Measurements from ENCODE around the gene GRIK3. TPM values are rescaled to one million over a fixed set of nuclear protein-coding genes. Genes with fewer than 3 reads are reported as not detected.

GRIK3 gene
- polyA plus RNA-seq, 1 donor (not counting 4 experiments of a cell fraction or from before 2014, with no cell fraction given), result not detected

DNA sequence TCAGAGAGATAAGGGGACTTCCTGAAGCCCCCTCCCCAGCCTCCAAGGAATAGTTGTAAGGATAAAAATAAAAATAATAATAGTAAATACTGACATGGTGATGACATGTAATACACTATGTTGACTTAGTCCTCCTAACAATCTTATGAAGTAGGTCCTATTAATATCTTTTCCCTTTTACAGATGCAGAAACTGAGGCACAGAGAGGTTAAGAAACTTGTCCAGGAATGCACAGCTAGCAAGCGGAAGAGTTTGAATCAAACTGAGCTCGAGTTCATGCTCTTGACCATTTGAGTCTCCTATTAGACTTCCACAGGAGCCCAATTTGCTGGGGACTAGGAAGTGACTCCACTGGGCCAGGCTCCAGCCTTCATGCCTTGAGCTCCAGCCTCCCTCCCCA lies 194.8 kb downstream of the GRIK3 start:
- Histone ChIP-seq H3K27me3 (ENCODE audit: control insufficient read depth, extremely low read depth, insufficient read depth, low read length) (no peaks in the 10 kb centered on the region), H2AFZ (ENCODE audit: control insufficient read depth, low read length) (no peak overlapping the region), H3K36me3 (ENCODE audit: control insufficient read depth in 2 of 2, extremely low read depth in 1 of 2, insufficient read depth in 2 of 2, low read length in 2 of 2) (no peaks in the 10 kb centered on the region), H3K9me1 (ENCODE audit: control insufficient read depth, extremely low read depth, insufficient read depth, low read length) (no peaks in the 10 kb centered on the region), H3K27ac (ENCODE audit: control insufficient read depth, insufficient read depth, low read length) (no peak overlapping the region), H3K9me3 (ENCODE audit: control insufficient read depth, low read depth, low read length) (no peaks in the 10 kb centered on the region), H3K4me3 (ENCODE audit: control insufficient read depth in 2 of 3, extremely low read depth in 1 of 3, insufficient read depth in 2 of 3, low read depth in 1 of 3, low read length in 3 of 3) (no peak overlapping the region), H3K9ac (ENCODE audit: control insufficient read depth, extremely low read depth, insufficient read depth, low read length) (no peak overlapping the region), H4K20me1 (ENCODE audit: control insufficient read depth, extremely low read depth, insufficient read depth, low read length) (no peaks in the 10 kb centered on the region), H3K79me2 (ENCODE audit: control insufficient read depth, insufficient read depth, low read length) (no peaks in the 10 kb centered on the region), H3K4me2 (ENCODE audit: control insufficient read depth, extremely low read depth, insufficient read depth, low read depth, low read length) (no peak overlapping the region), H3K4me1 (ENCODE audit: control insufficient read depth, extremely low read depth, insufficient read depth, low read length) (no peaks in the 10 kb centered on the region)
- no peak for DNase-seq (ENCODE audit: low read depth, low spot score)
- no peak for FAIRE-seq
- TF ChIP-seq, protein P1, sequence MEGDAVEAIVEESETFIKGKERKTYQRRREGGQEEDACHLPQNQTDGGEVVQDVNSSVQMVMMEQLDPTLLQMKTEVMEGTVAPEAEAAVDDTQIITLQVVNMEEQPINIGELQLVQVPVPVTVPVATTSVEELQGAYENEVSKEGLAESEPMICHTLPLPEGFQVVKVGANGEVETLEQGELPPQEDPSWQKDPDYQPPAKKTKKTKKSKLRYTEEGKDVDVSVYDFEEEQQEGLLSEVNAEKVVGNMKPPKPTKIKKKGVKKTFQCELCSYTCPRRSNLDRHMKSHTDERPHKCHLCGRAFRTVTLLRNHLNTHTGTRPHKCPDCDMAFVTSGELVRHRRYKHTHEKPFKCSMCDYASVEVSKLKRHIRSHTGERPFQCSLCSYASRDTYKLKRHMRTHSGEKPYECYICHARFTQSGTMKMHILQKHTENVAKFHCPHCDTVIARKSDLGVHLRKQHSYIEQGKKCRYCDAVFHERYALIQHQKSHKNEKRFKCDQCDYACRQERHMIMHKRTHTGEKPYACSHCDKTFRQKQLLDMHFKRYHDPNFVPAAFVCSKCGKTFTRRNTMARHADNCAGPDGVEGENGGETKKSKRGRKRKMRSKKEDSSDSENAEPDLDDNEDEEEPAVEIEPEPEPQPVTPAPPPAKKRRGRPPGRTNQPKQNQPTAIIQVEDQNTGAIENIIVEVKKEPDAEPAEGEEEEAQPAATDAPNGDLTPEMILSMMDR (optimal IDR thresholded peaks at IDR 0.05 in 1 of 3, IDR thresholded peaks at IDR 0.05 in 1 of 3, conservative IDR thresholded peaks at IDR 0.05 in 1 of 3; ENCODE audit: extremely low read depth in 1 of 3, insufficient read depth in 2 of 3, low read length in 3 of 3), result no peak
- no peak for TF ChIP-seq EZH2 (IDR thresholded peaks at IDR 0.05; ENCODE audit: low read length)
- dilution Hi-C loops (cut with MboI; ENCODE audit: extremely low pct_ligation_motif_present, low sequenced_read_pairs), result no loop called here

DNA sequence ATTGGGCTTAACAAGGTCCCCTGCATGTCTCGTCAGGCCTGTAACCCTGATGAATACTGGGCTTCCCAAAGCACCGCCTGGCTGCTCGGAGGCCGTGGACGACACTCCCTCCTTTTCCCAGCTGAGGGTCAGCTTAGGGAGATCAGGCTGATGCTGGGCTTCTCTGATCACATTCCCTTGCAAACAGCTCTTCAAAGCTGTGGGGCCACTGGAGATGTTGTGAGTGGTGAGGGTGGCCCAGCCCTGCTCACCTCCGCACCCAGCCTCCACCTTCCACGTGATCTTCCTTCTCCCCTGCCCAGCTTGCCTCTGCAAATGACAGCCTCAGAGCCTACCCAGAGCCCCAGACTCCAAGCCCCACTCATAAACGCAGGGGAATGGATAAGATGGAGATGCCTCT lies 195.4 kb downstream of the GRIK3 start:
- Histone ChIP-seq H3K27me3 (ENCODE audit: control insufficient read depth, extremely low read depth, insufficient read depth, low read length) (no peaks in the 10 kb centered on the region), H3K79me2 (ENCODE audit: control insufficient read depth, insufficient read depth, low read length) (no peaks in the 10 kb centered on the region), H3K4me1 (ENCODE audit: control insufficient read depth, extremely low read depth, insufficient read depth, low read length) (no peaks in the 10 kb centered on the region), H3K4me3 (ENCODE audit: control insufficient read depth in 2 of 3, extremely low read depth in 1 of 3, insufficient read depth in 2 of 3, low read depth in 1 of 3, low read length in 3 of 3) (no peak overlapping the region), H3K9me1 (ENCODE audit: control insufficient read depth, extremely low read depth, insufficient read depth, low read length) (no peaks in the 10 kb centered on the region), H3K36me3 (ENCODE audit: control insufficient read depth in 2 of 2, extremely low read depth in 1 of 2, insufficient read depth in 2 of 2, low read length in 2 of 2) (no peaks in the 10 kb centered on the region), H3K9ac (ENCODE audit: control insufficient read depth, extremely low read depth, insufficient read depth, low read length) (no peak overlapping the region), H3K9me3 (ENCODE audit: control insufficient read depth, low read depth, low read length) (no peaks in the 10 kb centered on the region), H3K27ac (ENCODE audit: control insufficient read depth, insufficient read depth, low read length) (no peak overlapping the region), H4K20me1 (ENCODE audit: control insufficient read depth, extremely low read depth, insufficient read depth, low read length) (no peaks in the 10 kb centered on the region), H3K4me2 (ENCODE audit: control insufficient read depth, extremely low read depth, insufficient read depth, low read depth, low read length) (no peak overlapping the region), H2AFZ (ENCODE audit: control insufficient read depth, low read length) (no peak overlapping the region)
- no peak for FAIRE-seq
- dilution Hi-C loops (cut with MboI; ENCODE audit: extremely low pct_ligation_motif_present, low sequenced_read_pairs), result no loop called here
- TF ChIP-seq EZH2 (IDR thresholded peaks at IDR 0.05; ENCODE audit: low read length), result no peak
- TF ChIP-seq, protein P1 (optimal IDR thresholded peaks at IDR 0.05 in 1 of 3, IDR thresholded peaks at IDR 0.05 in 1 of 3, conservative IDR thresholded peaks at IDR 0.05 in 1 of 3; ENCODE audit: extremely low read depth in 1 of 3, insufficient read depth in 2 of 3, low read length in 3 of 3), result no peak
- DNase-seq (ENCODE audit: low read depth, low spot score), result no peak
